Stimulated activated naive CD8-positive, alpha-beta T cell treated with anti-CD3 and anti-CD28 coated beads, Interleukin-15, Interleukin-2, amounts not matched to agents 100 U/mL and 50 U/mL, for 24 hours (primary cell): ENCODE results near the gene MEPE.

Source experiments
- ATAC-seq: fragments of 150-1000 bp; cut with Tn5 transposase; one replicate; pipeline ENCODE4 v1.10.0; 2021
- DNase-seq: peaks from one replicate; pipeline ENCODE4 v3.0.0; 2021

Gene MEPE

DNA sequence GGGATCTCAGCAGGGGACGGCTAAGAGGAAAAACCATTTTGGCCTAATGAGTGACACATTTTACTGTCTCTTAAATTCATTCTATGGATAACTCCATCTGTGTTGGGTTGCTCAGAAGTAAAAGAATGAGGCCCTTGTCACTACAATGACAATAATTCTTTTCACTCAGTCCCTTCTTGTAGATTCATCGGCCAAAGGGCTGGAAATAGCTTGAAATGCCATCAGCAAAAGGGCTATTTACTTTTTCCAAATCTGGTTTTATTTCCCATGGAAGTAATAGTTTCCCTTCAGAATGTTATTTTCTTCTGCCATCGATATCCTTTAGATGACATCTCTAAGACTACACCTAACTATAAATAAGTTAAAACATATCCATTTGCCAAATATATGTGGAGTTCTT, 7.4 kb downstream of the MEPE start:
- no peak for ATAC-seq
- DNase-seq = no peak

DNA sequence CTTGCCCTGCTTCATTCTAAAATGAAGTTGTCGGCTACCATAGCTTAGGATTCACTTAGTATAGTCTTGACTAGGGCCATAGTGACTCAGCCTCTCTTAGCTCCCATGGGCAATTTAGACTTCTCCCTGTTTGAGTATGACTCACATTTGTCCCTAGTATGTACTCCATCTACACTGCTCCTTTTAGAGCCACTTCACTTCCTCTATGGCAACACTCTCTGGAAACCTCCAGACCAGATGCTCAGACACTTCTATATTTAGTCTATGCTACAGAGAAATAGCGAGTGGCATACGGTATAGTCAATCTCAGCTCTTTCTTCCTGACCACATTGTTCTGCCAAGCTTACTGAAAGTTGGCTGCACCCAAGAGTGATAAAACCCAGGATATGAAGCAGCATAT, 11.2 kb downstream of the MEPE start:
- no peak for DNase-seq
- ATAC-seq = no peak

DNA sequence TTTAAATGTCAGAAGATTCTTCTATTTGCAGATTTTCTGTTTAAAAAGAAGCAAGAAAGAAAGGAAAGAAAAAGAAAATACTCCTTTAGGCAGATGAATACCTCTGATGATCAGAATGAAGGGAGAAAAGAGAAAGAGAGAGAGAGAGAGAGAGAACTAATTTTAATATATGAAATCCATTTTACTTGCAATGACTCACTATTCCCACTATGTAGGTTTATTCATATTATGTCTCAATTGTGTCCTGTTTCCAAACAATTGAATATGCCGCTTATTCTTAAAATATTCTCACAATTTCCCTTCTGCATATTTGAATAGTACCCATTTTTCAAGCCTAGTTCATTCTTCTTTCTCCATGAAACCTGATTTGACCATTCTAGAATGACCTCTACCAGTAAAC, 11.7 kb downstream of the MEPE start:
- no peak for DNase-seq
- ATAC-seq = no peak

DNA sequence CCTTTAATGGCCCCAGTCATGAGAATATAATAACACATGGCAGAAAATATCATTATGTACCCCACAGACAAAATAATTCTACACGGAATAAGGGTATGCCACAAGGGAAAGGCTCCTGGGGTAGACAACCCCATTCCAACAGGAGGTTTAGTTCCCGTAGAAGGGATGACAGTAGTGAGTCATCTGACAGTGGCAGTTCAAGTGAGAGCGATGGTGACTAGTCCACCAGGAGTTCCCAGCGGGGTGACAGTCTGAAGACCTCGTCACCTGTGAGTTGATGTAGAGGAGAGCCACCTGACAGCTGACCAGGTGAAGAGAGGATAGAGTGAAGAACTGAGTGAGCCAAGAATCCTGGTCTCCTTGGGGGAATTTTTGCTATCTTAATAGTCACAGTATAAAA, 13.5 kb downstream of the MEPE start:
- ATAC-seq (no peak), DNase-seq (no peak)

DNA sequence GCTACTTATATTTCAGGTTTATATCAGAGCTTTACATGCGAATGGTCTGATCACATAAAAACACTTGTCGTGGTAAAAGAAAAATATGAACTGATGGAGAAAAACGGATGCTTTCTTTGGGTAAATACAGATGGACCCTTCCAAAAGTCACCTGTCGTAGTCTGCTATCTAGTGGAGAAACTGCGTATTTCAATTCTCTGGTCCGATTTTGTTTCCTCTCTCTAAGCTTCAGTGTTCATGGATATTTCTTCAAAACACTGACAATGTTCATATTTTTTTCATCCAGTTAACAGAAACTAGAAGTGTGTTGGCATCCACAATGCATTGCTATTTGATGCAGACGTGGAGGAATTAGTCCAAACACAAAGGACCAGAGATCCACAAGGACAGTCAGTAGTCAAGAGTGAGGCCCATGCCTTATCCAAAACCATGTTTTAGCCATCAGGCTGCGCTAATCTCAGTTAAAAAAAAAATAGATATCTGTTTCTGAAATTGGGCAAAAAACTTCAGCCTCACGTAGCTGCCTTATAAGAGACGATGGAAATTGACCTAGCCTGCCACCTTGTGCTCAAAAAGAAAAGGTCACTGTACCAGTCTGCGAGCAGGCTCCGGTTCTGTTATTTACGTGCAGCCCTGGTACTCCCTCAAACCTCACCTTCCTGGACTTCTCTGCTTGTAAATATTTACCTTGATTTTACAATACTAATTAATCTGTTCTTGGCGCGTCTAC, 16.0 kb downstream of the MEPE start:
- ATAC-seq (peak; percentile 70), DNase-seq (peak; percentile 29)

DNA sequence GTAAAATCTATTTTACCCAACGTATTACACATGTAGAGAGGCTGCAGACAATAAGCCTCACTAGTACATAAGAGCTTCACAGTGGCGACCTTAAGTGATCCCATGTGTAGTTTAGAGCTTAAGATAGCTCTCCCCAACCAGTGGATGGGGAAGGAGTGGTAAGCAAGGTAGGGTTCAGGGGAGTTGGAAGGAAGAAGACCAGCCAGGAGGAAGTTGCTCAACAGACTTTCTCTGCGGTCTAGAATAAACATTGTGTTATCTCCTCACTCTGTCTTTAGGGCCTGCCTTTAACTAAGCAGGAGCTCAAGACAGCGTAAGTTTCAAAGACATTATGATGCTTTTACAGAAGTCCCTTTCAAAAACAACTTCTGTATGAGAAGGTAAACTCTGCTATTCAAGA, 16.8 kb downstream of the MEPE start:
- ATAC-seq = no peak
- DNase-seq = no peak

DNA sequence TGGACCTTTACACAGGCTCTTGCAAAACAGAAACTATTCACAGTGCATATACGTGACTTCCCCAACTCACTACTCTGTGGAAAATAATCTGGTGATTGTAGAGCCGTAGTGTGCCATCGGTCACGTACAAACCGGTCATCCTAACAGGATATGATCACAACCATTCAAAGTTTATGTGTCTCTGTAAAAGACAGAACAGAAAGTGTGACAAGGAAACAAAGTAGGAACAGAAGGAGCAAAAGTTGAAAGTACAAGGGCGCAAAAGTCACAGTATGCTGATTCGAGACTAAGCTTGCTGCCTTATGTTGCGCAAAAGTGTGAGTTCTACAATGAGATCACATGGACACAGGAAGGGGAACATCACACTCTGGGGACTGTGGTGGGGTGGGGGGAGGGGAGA, 18.6 kb downstream of the MEPE start:
- no peak for DNase-seq
- ATAC-seq = no peak

DNA sequence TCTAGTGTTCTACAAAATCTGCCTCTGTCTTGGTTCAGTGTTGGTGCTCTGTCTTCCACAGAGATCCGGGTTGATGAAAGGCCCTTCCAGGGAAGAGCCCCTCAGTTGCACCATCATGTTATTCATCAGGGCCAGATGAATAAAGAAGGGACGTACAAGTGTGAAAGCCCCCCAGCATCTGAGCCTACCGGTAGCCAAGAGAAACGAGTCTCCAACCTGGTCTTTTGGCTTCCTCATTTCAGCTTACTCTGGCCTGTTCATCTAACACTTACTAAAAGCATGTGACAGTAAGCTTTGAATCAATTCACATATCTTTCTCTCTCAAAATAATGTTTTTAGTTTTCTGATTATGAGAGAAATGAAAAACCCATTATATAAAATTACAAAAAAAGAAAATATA, 19.2 kb downstream of the MEPE start:
- DNase-seq = no peak
- ATAC-seq = no peak

DNA sequence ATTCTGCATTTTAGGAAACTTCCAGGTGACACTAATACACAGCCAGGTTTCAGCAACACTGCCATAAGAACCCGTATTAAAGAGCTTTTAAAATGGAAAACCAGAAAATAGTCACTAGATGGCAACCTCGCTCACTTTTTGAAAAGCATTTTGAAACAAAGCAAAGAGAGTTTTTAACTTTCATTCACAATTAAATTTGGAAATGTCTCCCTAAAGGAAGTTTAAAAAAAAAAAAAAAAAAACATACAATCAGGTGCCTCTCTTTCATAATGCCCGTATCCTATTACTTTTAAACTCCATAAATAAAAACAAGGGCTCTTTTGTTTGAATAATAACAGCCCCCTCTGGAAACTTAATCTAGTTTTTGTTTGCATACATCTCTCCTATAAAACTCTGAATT, 20.3 kb downstream of the MEPE start:
- no peak for ATAC-seq
- DNase-seq = no peak

DNA sequence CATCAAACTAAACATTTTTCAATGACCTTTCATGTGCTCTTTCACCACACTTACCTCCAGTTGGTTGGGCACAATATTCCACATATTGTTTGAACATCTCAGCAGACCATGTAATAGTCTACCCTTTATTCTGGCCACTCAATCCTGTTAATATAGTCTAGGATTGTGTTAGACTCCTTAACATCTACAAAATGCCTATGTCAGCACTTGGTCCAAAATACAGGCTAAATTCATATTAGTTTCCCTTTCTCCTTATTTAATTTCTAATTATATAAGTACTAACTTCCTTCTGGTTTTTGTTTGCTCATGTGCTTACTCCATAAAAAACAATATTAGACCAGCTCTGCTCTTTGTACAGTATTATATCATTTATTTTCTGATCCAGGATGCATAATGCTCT, 21.1 kb downstream of the MEPE start:
- DNase-seq (no peak), ATAC-seq (no peak)

DNA sequence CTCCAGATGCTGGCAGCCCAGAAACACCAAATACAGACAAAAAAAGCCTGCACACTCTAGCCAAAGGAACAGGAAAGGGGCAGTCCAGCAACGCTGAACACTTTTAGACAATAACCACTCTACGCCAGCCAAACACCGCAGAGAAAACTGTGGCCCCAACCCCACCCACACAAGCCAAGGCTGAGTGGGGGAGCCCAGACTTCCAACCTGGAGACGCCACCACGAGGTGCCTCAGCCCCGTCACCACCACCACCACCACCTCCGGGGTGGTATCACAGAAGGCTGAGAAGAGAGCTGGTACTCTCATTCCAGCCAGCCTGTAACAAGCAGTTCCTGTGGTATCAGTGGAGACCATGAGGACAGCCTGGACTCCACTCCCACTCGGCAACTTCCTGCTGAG, 22.8 kb downstream of the MEPE start:
- DNase-seq (no peak), ATAC-seq (no peak)

DNA sequence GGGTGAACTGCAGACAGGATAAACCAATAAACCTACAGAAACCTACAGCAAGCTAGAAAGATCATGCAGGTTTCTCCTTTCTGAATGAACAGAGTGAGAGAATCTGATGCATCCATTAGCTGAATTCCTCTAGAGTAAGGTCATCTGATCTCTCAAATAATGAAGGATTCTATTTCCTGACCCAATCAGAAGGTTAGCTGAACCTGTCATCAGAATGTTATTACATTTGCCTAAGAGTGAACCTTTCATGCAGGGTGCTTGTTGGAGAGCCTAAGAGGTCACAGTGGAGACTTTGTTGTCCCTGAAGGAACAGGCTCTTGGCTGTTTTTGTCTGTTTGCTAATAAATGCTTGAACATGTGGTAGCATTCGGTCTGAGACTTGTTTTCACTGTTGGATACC, 24.0 kb downstream of the MEPE start:
- DNase-seq (no peak), ATAC-seq (no peak)

DNA sequence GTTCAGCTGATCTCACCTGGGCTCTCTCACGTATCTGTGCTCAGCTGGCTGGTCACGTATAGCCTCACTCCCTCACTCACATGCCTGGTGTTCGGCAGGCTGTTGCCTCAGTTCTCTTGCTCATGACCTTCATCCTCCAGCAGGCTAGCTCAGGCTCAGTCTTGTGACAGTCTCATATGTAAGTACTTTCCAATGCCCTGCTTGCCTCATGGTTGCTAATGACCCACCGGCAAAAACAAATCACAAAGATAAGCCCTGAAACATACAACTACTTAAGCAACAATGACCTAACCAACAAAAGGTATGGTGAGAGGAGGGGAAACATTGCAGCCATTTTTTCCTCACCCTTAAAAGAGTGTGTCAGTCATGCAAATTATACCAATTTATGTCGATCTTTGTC, 25.0 kb downstream of the MEPE start:
- no peak for ATAC-seq
- DNase-seq = no peak

DNA sequence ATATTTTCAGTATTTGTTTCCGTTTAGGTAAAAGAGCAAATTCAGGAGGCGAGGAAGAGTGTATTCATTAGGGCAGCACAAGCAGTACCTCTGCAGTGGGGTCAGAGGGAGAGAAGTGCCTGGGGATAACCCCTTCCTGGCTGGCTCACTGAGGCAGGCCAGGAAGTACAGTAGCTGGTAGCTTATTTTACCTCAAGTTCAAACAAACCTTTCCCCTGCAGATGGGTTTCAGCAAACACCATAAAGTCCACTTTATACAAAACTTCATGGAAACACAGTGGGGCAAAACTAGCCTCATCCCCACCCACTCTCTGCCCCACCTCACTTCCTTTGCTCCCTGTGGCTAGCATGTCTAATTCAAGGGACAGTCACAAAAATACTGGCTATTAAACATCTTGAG, 29.5 kb downstream of the MEPE start:
- DNase-seq = no peak
- no peak for ATAC-seq

DNA sequence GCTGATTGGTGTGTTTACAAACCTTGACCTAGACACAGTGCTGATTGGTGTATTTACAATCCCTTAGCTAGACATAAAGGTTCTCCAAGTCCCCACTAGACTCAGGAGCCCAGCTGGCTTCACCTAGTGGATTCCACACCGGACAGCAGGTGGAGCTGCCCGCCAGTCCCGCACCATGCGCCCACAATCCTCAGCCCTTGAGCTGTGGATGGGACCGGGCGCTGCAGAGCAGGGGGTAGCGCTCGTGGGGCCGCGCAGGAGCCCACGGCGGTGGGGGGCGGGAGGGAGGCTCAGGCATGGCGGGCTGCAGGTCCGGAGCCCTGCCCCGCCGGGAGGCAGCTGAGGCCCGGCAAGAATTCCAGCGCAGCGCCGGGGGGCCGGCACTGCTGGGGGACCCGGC, 30.7 kb downstream of the MEPE start:
- ATAC-seq = no peak
- no peak for DNase-seq

DNA sequence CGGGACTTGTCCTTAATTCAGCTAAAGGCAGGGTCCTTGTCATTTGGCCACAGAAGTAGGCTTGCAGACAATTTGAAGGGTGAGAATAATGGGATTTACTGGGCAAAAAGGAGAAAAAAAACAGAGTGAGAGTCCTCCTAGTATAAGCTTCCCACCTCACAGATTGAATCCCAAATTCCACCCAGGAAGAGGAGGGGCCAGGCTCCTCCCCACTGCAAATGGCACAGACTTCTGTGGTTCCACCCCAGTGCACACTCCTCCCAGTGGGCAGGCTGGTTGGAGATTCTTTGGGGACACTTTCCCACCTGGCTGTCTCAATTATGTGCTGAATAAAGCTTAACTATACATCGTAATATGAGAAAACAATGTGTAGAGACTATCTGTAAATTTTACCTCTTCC, 31.6 kb downstream of the MEPE start:
- DNase-seq (no peak), ATAC-seq (no peak)

DNA sequence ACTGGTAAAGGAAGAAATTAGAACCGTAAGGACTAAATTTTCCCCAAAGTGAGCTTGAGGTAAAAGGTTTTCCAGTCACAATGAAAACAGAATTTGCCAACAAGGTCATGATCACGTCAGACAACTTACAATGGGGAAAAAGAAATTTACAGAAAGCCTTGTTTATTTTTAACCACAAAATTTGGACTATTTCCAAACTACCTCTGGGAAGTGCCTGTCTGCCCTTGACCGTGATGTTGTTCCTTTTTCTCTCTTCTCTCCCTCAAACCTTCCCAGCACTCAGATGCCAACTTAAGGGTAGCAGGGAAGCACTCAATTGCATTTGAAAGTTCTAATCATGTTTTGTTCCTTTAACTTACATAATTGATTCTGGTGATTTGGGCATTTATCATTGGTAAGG, 32.5 kb downstream of the MEPE start:
- ATAC-seq (no peak), DNase-seq (no peak)

DNA sequence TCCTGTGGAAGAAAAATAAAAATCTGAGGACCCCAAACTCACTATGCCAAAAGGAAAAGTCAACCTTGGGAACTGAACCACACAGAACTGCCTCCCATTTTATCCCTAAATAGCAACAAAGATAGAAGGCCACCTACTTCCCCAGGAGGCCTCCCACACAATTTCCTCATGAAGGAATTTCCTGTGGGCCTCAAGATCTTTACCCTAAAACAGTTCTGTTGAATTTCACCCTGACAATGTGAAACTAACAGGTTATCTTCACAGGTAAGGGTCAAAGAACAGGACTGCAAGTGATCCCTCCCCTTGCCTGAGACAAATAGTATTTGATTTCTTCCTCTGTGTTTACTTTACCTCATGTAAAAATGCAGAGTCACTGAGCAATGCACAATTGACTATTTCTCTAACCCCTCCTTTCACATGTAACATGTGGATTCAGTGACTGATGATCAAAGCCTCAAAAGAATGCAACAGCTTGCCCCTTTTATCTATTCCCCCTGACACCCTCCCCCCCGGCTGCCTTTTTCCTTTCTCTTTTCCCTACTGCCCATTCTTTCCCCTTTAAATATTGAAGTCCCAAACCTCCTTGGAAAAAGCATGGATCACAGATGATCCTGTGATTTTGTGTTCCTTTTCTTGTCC, 33.3 kb downstream of the MEPE start:
- ATAC-seq = no peak
- DNase-seq = no peak

DNA sequence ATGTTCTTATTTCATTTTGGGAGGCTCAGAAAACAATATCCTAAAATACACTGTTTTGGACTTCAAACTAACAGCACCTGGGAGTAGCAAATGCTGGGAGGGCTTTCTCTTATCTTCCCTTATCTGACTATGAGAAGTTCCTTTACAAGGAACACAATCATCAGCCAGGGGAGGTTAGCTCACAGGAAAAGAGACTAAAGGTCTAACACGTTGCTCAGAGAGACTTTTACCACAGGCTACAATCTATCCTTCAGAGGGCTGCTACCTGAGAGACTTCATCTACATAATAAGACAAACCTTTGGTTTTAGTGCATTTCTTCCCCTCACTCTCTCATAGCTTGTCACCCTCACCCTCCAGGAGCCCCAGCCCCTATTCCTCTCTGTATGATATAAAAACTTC, 35.8 kb downstream of the MEPE start:
- DNase-seq (no peak), ATAC-seq (no peak)

DNA sequence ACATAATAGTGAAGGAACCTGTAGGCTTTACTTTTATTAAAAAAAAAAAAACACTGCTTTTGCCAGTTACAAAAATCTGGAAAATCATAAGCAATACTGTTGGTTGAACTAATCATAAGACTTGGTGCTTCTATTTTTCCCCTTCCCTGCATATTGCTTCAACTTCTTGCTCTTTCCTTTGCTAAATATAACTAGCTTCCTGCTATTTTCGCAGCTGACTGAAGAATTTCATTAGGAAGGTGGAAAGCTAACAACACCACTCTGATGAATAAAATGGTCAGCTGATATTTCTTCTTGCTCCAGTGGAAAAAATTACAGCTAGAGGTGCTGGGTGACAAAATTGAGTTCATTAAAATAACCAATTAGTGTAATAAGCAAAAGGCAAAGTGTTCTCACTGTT, 39.3 kb downstream of the MEPE start:
- DNase-seq = no peak
- no peak for ATAC-seq

DNA sequence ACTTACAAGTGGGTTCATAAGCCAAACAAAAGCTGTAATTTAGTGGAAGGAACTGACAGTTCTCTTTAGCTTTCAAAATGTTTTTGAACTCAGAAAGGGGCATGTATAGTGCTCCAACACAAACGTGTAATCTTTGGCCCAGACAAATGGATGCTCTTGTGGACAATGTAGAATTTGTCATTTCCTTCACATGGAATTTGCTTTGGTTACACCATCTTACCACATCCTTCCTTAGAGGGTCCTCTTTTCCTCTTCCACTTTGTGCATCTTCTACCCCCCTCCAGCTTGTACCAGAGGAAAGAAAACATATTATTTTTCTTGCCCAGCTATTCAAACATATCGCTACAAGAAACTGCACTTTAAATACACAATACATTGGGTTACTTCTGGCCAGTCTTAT, 42.4 kb downstream of the MEPE start:
- DNase-seq (no peak), ATAC-seq (no peak)

DNA sequence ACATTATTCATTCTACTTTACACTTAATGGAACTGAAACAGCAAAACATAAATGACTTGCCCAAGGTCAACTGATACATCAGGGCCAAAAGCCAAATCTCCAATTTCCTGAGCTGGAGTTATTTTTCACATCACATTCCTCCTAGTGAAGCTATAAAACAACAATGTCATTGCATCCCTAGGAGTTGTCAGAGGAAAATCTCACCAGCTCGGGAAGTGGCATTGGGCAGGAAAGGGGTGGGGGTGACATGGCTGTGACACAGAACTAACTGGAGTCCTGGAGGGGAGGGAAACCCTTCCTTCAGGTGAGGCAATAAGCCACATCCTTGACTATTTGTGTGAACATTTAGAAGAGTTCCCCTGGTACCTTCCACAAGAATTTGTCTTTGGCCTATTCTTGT, 47.3 kb downstream of the MEPE start:
- ATAC-seq (no peak), DNase-seq (no peak)

DNA sequence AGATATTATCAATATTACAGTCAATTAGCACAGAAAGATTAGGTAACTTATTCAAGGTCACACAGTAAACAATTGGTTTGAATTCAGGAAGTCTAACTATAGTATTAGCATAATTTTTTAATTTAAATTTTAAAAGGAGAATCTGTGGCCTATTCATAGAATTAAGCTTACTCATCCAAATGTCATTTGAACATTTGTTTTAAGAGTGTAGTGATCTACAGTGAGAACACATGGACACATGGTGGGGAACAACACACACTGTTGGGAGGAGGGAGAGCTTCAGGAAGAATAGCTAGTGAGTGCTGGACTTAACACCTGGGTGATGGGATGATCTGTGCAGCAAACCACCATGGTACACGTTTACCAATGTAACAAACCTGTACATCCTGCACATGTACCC, 48.3 kb downstream of the MEPE start:
- DNase-seq = no peak
- ATAC-seq = no peak

DNA sequence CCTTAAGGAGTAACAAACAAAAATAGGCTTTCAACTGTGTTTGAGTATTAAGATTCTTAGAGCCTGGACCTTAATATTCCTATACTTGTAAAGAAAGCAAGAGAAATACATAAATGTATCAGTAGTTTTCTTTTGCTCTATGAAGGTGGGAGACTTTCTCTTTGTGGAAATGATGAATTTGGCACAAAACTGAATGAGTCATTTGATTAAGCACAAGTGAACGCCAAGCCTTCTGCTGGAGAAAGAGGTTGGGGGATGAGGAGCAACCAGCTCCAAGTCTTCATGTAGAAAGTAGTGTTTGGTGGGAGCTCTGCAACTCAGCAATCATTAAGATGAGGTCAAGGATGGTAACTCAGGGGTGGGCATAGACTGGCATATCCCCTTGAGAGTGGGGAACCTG, 49.6 kb downstream of the MEPE start:
- DNase-seq (no peak), ATAC-seq (no peak)

DNA sequence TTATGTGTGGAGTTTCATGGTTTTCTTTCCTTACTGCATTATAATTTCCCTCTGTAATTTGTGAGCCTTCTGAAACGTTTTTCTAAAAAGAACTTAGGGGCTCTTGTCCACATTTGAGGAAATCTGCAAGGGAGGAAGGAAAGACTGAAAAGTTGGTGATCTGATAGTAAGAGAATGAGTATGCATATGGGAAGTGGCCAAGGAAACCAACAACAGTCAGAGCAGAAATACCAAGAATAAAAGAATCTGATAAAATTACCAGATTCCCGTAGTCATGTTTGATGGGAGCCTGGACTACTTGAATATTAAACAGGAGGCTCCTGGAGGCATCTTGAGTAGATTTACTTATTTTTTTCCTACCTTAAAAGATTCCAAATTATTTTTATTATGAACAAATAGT, 50.1 kb downstream of the MEPE start:
- no peak for DNase-seq

More for the DNA sequence above, 50.1 kb downstream of the MEPE start:
- no peak for ATAC-seq
